Endothelial cell of umbilical vein (primary cell): ENCODE results near the gene OSBPL6. TPM values are rescaled to one million over a fixed set of nuclear protein-coding genes. Genes with fewer than 3 reads are reported as not detected.

Experiments used
- BruUV-seq: library from RNA; stranded (reverse); fragments of 400-500 nt; replicated peaks from 2 replicates; lab custom pipeline; 2021; lab: Mats Ljungman, UMichigan
- CTCF ChIA-PET: fragments of 300-600, 350-600 bp; sonication (Branson Sonifier 250); formaldehyde crosslinking; loops from one replicate; lab custom pipeline; 2021; ENCODE audit warnings: antibody characterized with exemption, inconsistent platforms; lab: Charles Lee
- POLR2A ChIA-PET: fragments of 300-600, 350-600 bp; sonication (Branson Sonifier 250); formaldehyde crosslinking; loops from one replicate; lab custom pipeline; 2021; ENCODE audit warnings: antibody characterized with exemption, inconsistent platforms; lab: Charles Lee
- DNase-seq: peaks from one replicate; pipeline ENCODE4 v3.0.0-alpha.2; 2011; ENCODE audit warnings: low read depth, low spot score
- FAIRE-seq: peaks from 2 replicates; lab custom pipeline; 2011; peaks lifted over from hg19 to GRCh38; lab: Jason Lieb, UNC
- H2AFZ ChIP-seq: 2 replicates; pipeline ENCODE4 v1.6.0; 2012; ENCODE audit warnings: low read depth, low read length, control low read depth, inconsistent platforms
- H3K27ac ChIP-seq: 2 replicates; pipeline ENCODE4 v1.5.1; 2011; ENCODE audit warnings: low read depth, mild to moderate bottlenecking, control low read depth, low read length, moderate library complexity; ENCODE audit not compliant: insufficient read depth
- H3K27me3 ChIP-seq, 2 experiments: 2 replicates each; pipeline versions ENCODE4 v1.6.0 to v1.6.1; 2011; ENCODE audit warnings: low read length in 2 of 2, mixed read lengths in 1 of 2; ENCODE audit not compliant: control insufficient read depth in 2 of 2, insufficient read depth in 2 of 2
- H3K36me3 ChIP-seq, 2 experiments: 2 replicates in 1 of 2; 3 replicates in 1 of 2; pipeline ENCODE4 v1.5.1; 2011; ENCODE audit warnings: low read length in 2 of 2, mild to moderate bottlenecking in 1 of 2, moderate library complexity in 1 of 2; ENCODE audit not compliant: control insufficient read depth in 2 of 2, insufficient read depth in 2 of 2; ENCODE audit errors: extremely low read depth in 1 of 2
- H3K4me1 ChIP-seq: 3 replicates; pipeline ENCODE4 v1.5.1; 2011; ENCODE audit warnings: mild to moderate bottlenecking, low read length; ENCODE audit not compliant: control insufficient read depth, insufficient read depth; ENCODE audit errors: extremely low read depth
- H3K4me2 ChIP-seq: 2 replicates; pipeline ENCODE4 v1.6.1; 2011; ENCODE audit warnings: low read length, control low read depth, mixed read lengths; ENCODE audit not compliant: insufficient read depth
- H3K4me3 ChIP-seq, 3 experiments: fragments of 200-600 bp in 1 of 3; sonication (generic), shearing (Covaris generic) in 1 of 3; replicated peaks in 1 of 3; 2 replicates each; pipeline ENCODE4 v1.5.1; 2011 to 2016; ENCODE audit warnings: control low read depth in 3 of 3, low read length in 3 of 3, mild to moderate bottlenecking in 2 of 3, inconsistent platforms in 1 of 3, low read depth in 1 of 3, moderate library complexity in 1 of 3; ENCODE audit not compliant: insufficient read depth in 1 of 3
- H3K79me2 ChIP-seq: 2 replicates; pipeline ENCODE4 v1.6.0; 2012; ENCODE audit warnings: low read length, inconsistent platforms; ENCODE audit not compliant: control insufficient read depth, insufficient read depth
- H3K9ac ChIP-seq: replicated peaks from 2 replicates; pipeline ENCODE3; 2011; ENCODE audit warnings: low read length, control low read depth; ENCODE audit not compliant: insufficient read depth; ENCODE audit errors: extremely low read depth
- H3K9me1 ChIP-seq: replicated peaks from 3 replicates; pipeline ENCODE4 v1.6.0; 2011; ENCODE audit warnings: mild to moderate bottlenecking, low read length; ENCODE audit not compliant: control insufficient read depth, insufficient read depth; ENCODE audit errors: extremely low read depth
- H3K9me3 ChIP-seq: replicated peaks from 2 replicates; pipeline ENCODE4 v1.5.1; 2012; ENCODE audit warnings: low read length, inconsistent platforms; ENCODE audit not compliant: control insufficient read depth, insufficient read depth
- H4K20me1 ChIP-seq: replicated peaks from 2 replicates; pipeline ENCODE3; 2011; ENCODE audit warnings: mild to moderate bottlenecking, low read length; ENCODE audit not compliant: control insufficient read depth, insufficient read depth; ENCODE audit errors: extremely low read depth
- CTCF ChIP-seq, 2 donors: IDR thresholded peaks; 1 replicate in 1 of 2; 2 replicates in 1 of 2; pipeline ENCODE4 v1.5.1; 2011; ENCODE audit warnings: low read length in 2 of 2, mild to moderate bottlenecking in 2 of 2, moderate library complexity in 2 of 2, control low read depth in 1 of 2, inconsistent platforms in 1 of 2, low read depth in 1 of 2; ENCODE audit not compliant: insufficient read depth in 1 of 2; ENCODE audit errors: extremely low read depth in 1 of 2
- EZH2 ChIP-seq: IDR thresholded peaks from 2 replicates; pipeline ENCODE4 v1.6.1; 2012; ENCODE audit warnings: borderline replicate concordance, low read depth, mild to moderate bottlenecking, moderate library complexity, low read length, inconsistent platforms; ENCODE audit not compliant: severe bottlenecking
- FOS ChIP-seq: IDR thresholded peaks from 2 replicates; pipeline ENCODE4 v1.6.1; 2011; ENCODE audit warnings: mild to moderate bottlenecking, low read length, moderate library complexity, borderline replicate concordance; ENCODE audit not compliant: insufficient read depth
- GATA2 ChIP-seq: IDR thresholded peaks from 2 replicates; pipeline ENCODE4 v1.7.0; 2011; ENCODE audit warnings: low read depth, mild to moderate bottlenecking, moderate library complexity, mixed read lengths, low read length; ENCODE audit not compliant: insufficient read length, insufficient read depth
- JUN ChIP-seq: IDR thresholded peaks from 2 replicates; pipeline ENCODE4 v1.6.1; 2011; ENCODE audit warnings: borderline replicate concordance, low read depth; ENCODE audit not compliant: insufficient read length, insufficient read depth
- MYC ChIP-seq: IDR thresholded peaks from one replicate; pipeline ENCODE4 v1.6.1; 2011; ENCODE audit warnings: mild to moderate bottlenecking, low read depth, low read length
- POLR2A ChIP-seq: IDR thresholded peaks from 2 replicates; pipeline ENCODE4 v1.6.1; 2012; ENCODE audit warnings: low read depth, mild to moderate bottlenecking, control low read depth, low read length
- POLR2AphosphoS5 ChIP-seq: IDR thresholded peaks from 2 replicates; pipeline ENCODE4 v1.6.1; 2012; ENCODE audit warnings: low read depth, mild to moderate bottlenecking, control low read depth, low read length, moderate library complexity; ENCODE audit not compliant: insufficient read depth
- dilution Hi-C: fragments of 300-500 bp; cut with MboI; formaldehyde crosslinking; loops from one replicate; pipeline ENCODE4 v1.15.0; 2019; ENCODE audit warnings: low sequenced_read_pairs; ENCODE audit not compliant: extremely low pct_ligation_motif_present
- intact Hi-C: fragments of 100-400 bp; cut with micrococcal nuclease; formaldehyde crosslinking; loops from one replicate; pipeline ENCODE4 v1.10.0; 2022
- polyA plus RNA-seq, 4 experiments: library from polyadenylated mRNA; depleted of rRNA in 3 of 4; stranded (reverse) in 3 of 4; unstranded in 1 of 4; fragments of >200 nt; gene quantifications; 2 replicates each; pipeline versions ENCODE4 v1.2.1 to v1.2.3, GENCODE V29; 2011 to 2012; ENCODE audit warnings: missing spikeins in 1 of 4
- total RNA-seq: library from RNA; stranded (reverse); gene quantifications from 2 replicates; pipeline ENCODE4 v1.2.3, GENCODE V29; 2021
- TF ChIP-seq, protein P1 (sequence below): IDR thresholded peaks from 2 replicates; pipeline ENCODE4 v1.6.1; 2011; ENCODE audit not compliant: insufficient read depth, insufficient read length

Gene OSBPL6
- total and polyA plus RNA-seq, 2 donors (not counting 3 experiments of a cell fraction or from before 2014, with no cell fraction given): 1.5 to 2.3 TPM

DNA sequence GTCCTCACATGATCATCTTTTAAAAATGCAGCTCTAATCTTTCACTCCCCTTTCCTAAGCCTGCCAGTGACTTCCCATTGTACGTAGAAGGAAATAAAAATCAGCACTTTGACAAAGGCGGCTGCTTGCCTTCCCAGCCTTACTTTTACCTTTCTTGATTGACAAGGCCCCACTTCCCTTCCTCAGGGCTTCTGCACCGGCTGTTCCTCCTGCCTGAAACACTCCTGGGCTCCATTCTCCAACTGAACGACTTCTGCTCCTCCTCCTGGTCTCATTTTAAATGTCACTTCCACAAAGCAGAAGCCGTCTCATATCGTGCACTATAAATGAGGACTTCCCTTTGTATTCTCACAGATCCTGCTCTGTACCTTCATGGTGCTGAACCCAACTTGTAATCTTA lies 56.1 kb downstream of the OSBPL6 start:
- dilution Hi-C loops: no loop called here
- ChIA-PET CTCF (interaction anchor here (1.1 kb wide), 1 partner anchor 15 kb away, joined by 3 read pairs; no protein-coding TSS in a partner anchor), POLR2A (no interaction called here)
- H3K9ac ChIP-seq: no peak overlapping the region
- no peak overlapping the region for H3K27ac ChIP-seq
- H3K4me2 ChIP-seq: no peak overlapping the region
- H3K9me1 ChIP-seq: no peaks in the 10 kb centered on the region
- DNase-seq (no peak), FAIRE-seq (no peak)
- H3K36me3 ChIP-seq: no peaks in the 10 kb centered on the region
- H3K9me3 ChIP-seq: no peaks in the 10 kb centered on the region
- no peak overlapping the region for H3K4me3 ChIP-seq
- no peaks in the 10 kb centered on the region for H3K4me1 ChIP-seq
- intact Hi-C loops: no loop called here
- BruUV-seq: no TSS peak
- no peak overlapping the region for H2AFZ ChIP-seq
- no peak for TF ChIP-seq JUN
- no peak for TF ChIP-seq POLR2AphosphoS5
- H3K79me2 ChIP-seq: no peaks in the 10 kb centered on the region
- no peaks in the 10 kb centered on the region for H3K27me3 ChIP-seq
- no peaks in the 10 kb centered on the region for H4K20me1 ChIP-seq

DNA sequence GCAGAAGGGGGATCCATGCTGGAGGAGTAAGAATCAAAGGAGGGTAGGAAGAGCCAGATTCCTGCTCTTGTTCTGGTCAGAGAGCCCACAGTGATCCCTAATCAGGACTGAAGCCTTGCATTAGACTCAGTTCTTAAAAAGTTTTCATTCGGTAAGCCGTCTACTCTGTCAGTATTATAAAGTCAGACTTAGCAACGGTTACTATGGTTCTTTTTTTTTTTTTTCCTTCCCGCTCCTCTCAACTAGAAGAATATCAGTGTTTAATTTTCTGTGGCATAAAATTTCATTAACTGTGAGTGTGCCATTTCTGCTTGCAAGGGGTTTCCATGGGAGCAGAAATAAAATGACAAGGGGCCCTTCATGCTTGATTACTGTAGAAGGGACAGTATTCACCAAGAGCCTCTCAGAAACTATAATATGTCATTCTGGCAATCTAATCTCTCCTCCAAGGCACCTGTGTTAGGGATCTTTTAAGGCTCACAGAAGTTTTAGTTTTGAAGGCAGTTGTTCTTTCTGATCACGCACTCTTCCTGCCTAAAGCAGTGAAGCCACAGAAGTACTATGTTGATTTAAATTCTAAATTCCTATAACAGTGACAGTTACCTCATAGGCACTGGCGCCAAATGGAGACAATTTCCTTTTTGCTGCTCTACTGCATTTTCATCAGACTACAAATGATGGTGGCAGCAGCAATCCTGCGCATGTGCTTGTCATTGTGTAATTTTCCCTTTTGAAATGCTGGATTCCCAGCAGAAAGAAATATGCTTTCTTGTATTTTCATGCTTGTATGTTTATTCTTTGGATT lies 57.0 kb downstream of the OSBPL6 start:
- BruUV-seq: no TSS peak
- no peak overlapping the region for H3K4me3 ChIP-seq
- no peak overlapping the region for H3K9ac ChIP-seq
- intact Hi-C loops (no loop called here), dilution Hi-C loops (no loop called here)
- no peak overlapping the region for H2AFZ ChIP-seq
- H3K79me2 ChIP-seq: no peaks in the 10 kb centered on the region
- no peaks in the 10 kb centered on the region for H3K36me3 ChIP-seq
- ChIA-PET CTCF (no interaction called here), POLR2A (no interaction called here)
- TF ChIP-seq POLR2AphosphoS5: no peak
- no peak for TF ChIP-seq EZH2
- TF ChIP-seq CTCF (IDR thresholded peaks at IDR 0.05; ENCODE audit: extremely low read depth in 1 of 2, insufficient read depth in 1 of 2, low read depth in 1 of 2, low read length in 2 of 2): no peak
- no peak for TF ChIP-seq MYC
- no peak for TF ChIP-seq JUN
- TF ChIP-seq POLR2A: no peak
- no peak for TF ChIP-seq GATA2
- TF ChIP-seq, protein P1, sequence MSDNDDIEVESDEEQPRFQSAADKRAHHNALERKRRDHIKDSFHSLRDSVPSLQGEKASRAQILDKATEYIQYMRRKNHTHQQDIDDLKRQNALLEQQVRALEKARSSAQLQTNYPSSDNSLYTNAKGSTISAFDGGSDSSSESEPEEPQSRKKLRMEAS: no peak
- no peak for TF ChIP-seq FOS
- H3K27me3 ChIP-seq: no peaks in the 10 kb centered on the region
- no peak for DNase-seq
- H3K9me1 ChIP-seq: no peaks in the 10 kb centered on the region
- H3K27ac ChIP-seq: no peak overlapping the region
- no peaks in the 10 kb centered on the region for H3K4me1 ChIP-seq
- H3K9me3 ChIP-seq: no peaks in the 10 kb centered on the region
- no peak overlapping the region for H3K4me2 ChIP-seq
- no peak for FAIRE-seq
- no peaks in the 10 kb centered on the region for H4K20me1 ChIP-seq
